Sigmoid colon (tissue), 7 donors: ENCODE measurements around the gene IFNGR1. TPM values are rescaled to one million over a fixed set of nuclear protein-coding genes. Genes with fewer than 3 reads are reported as not detected.

ENCODE experiments used
- DNase-seq: peaks from one replicate; pipeline ENCODE4 v3.0.0-alpha.2; 2019
- H3K27ac ChIP-seq, 4 donors: fragments of 200-600 bp; sonication (generic); one replicate each; pipeline ENCODE4 v1.5.1; 2016 to 2019; ENCODE audit warnings: mild to moderate bottlenecking in 1 of 4
- H3K27me3 ChIP-seq, 3 donors: fragments of 200-600 bp; sonication (generic); one replicate each; pipeline ENCODE4 v1.5.1; 2019; ENCODE audit warnings: mild to moderate bottlenecking in 1 of 3
- H3K36me3 ChIP-seq, 4 donors: fragments of 200-600 bp; sonication (generic); one replicate each; pipeline ENCODE4 v1.5.1; 2016 to 2019
- H3K4me1 ChIP-seq, 4 donors: fragments of 200-600 bp; sonication (generic); one replicate each; pipeline ENCODE4 v1.5.1; 2017 to 2019
- H3K4me3 ChIP-seq, 4 donors: fragments of 200-600 bp; sonication (generic); one replicate each; pipeline ENCODE4 v1.5.1; 2017 to 2019; ENCODE audit warnings: mild to moderate bottlenecking in 2 of 4, moderate library complexity in 1 of 4
- H3K9me3 ChIP-seq, 4 donors: fragments of 200-600 bp in 3 of 4; sonication (generic) in 3 of 4; one replicate each; pipeline versions ENCODE4 v1.5.1 to v1.6.1; 2013 to 2019
- EP300 ChIP-seq, 4 donors: sonication (generic); formaldehyde crosslinking; IDR thresholded peaks; one replicate each; pipeline ENCODE4 v1.6.1; 2017; ENCODE audit warnings: antibody characterized with exemption in 4 of 4
- POLR2A ChIP-seq, 2 donors: fragments of 450-650 bp; IDR thresholded peaks; one replicate each; pipeline ENCODE4 v1.6.1; 2016; ENCODE audit warnings: antibody characterized with exemption in 2 of 2, mild to moderate bottlenecking in 2 of 2, moderate library complexity in 2 of 2
- POLR2AphosphoS5 ChIP-seq, 4 donors: sonication (generic); formaldehyde crosslinking; IDR thresholded peaks; one replicate each; pipeline ENCODE4 v1.6.1; 2017; ENCODE audit warnings: antibody characterized with exemption in 4 of 4
- WGBS, 2 donors: extraction: QIAGEN DNeasy Blood & Tissue Kit; methylation state at CpG; one replicate each; pipeline ENCODE4 v1.1.7; 2013; 5-methylcytosine and 5-hydroxymethylcytosine counted together
- intact Hi-C: fragments of 100-400 bp; cut with DNase I; formaldehyde crosslinking; loops from one replicate; pipeline ENCODE4 v1.15.1; 2023
- polyA plus RNA-seq, 3 donors: library from polyadenylated mRNA; stranded (reverse); fragments of 200-250 nt; gene quantifications; one replicate each; pipeline ENCODE4 v1.2.3, GENCODE V29; 2013
- total RNA-seq, 4 donors: library from RNA; depleted of rRNA; stranded (reverse); fragments of >200 nt; gene quantifications; one replicate each; pipeline ENCODE4 v1.1.0, GENCODE V29; 2016
- TF ChIP-seq, protein P1 (sequence below), 4 experiments: fragments of 450-650 bp in 3 of 4; fragments of 200-600 bp in 1 of 4; IDR thresholded peaks; one replicate each; pipeline ENCODE4 v1.5.1; 2016 to 2019; ENCODE audit warnings: antibody characterized with exemption in 4 of 4, mild to moderate bottlenecking in 3 of 4, moderate library complexity in 2 of 4
- donor health status: healthy with polysubstance abuse.
- donor health status: Bipolar disorder and iron deficiency.
- donor health status: healthy.

Gene IFNGR1
- total and polyA plus RNA-seq, 7 donors = 32.4 to 116 (median 60.9) TPM

DNA sequence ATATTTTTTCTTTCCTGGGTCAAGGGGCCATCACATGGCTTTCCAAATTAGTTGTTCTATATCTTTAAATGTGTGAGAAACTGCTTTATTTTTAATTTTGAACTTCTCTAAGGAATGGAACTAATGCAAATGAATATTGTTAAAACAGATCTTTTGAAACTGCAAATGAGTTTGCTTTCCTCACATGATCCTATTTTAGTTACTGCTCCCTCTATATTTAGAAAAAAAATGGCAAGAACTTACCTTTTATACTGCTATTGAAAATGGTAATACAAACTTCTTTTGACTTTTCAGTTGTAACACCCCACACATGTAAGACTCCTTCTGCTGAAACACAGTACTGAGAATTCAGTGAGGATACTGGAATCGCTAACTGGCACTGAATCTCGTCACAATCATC, 15.9 kb downstream of the IFNGR1 start:
- Histone ChIP-seq H3K4me1 (peaks cover 0 to 6% (median 0%) of the 10 kb centered on the region in 4 donors), H3K4me3 (no peak overlapping the region), H3K9me3 (no peaks in the 10 kb centered on the region), H3K27ac (no peak overlapping the region), H3K27me3 (no peaks in the 10 kb centered on the region), H3K36me3 (peaks cover 0 to 86% (median 31%) of the 10 kb centered on the region in 4 donors)
- intact Hi-C loops = no loop called here
- no peak for DNase-seq
- 95 to 99% methylated on average over 2 of the region's 2 CpGs for WGBS, 2 donors
- TF ChIP-seq EP300 (IDR thresholded peaks at IDR 0.05) = no peak
- TF ChIP-seq, protein P1, sequence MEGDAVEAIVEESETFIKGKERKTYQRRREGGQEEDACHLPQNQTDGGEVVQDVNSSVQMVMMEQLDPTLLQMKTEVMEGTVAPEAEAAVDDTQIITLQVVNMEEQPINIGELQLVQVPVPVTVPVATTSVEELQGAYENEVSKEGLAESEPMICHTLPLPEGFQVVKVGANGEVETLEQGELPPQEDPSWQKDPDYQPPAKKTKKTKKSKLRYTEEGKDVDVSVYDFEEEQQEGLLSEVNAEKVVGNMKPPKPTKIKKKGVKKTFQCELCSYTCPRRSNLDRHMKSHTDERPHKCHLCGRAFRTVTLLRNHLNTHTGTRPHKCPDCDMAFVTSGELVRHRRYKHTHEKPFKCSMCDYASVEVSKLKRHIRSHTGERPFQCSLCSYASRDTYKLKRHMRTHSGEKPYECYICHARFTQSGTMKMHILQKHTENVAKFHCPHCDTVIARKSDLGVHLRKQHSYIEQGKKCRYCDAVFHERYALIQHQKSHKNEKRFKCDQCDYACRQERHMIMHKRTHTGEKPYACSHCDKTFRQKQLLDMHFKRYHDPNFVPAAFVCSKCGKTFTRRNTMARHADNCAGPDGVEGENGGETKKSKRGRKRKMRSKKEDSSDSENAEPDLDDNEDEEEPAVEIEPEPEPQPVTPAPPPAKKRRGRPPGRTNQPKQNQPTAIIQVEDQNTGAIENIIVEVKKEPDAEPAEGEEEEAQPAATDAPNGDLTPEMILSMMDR (IDR thresholded peaks at IDR 0.05) = no peak

- TF ChIP-seq EP300 (IDR thresholded peaks at IDR 0.05) = no peak
- TF ChIP-seq POLR2A (IDR thresholded peaks at IDR 0.05) = no peak
- TF ChIP-seq, protein P1 (IDR thresholded peaks at IDR 0.05) = no peak
- TF ChIP-seq POLR2AphosphoS5 (IDR thresholded peaks at IDR 0.05) = no peak
- Histone ChIP-seq H3K4me3 (no peak overlapping the region), H3K4me1 (peaks cover 0 to 6% (median 0%) of the 10 kb centered on the region in 4 donors), H3K27ac (no peak overlapping the region), H3K9me3 (no peaks in the 10 kb centered on the region), H3K36me3 (peaks cover 0 to 95% (median 36%) of the 10 kb centered on the region in 4 donors), H3K27me3 (no peaks in the 10 kb centered on the region)
- 90 to 93% methylated on average over 6 of the region's 6 CpGs for WGBS, 2 donors
- intact Hi-C loops = no loop called here
- DNase-seq = no peak
Observed at GRCh38 chr6:137202078-137202477, 17.1 kb downstream of the IFNGR1 start.

- 95 to 99% methylated on average over 1 of the region's 1 CpG for WGBS, 2 donors
- H3K27ac ChIP-seq = no peak overlapping the region
- no peak overlapping the region for H3K4me3 ChIP-seq
- no peak for DNase-seq
- H3K36me3 ChIP-seq = peaks cover 0 to 88% (median 34%) of the 10 kb centered on the region in 4 donors
- no peaks in the 10 kb centered on the region for H3K9me3 ChIP-seq
- no peaks in the 10 kb centered on the region for H3K27me3 ChIP-seq
- intact Hi-C loops = no loop called here
- TF ChIP-seq POLR2AphosphoS5 (IDR thresholded peaks at IDR 0.05) = no peak
- TF ChIP-seq, protein P1 (IDR thresholded peaks at IDR 0.05) = no peak
- TF ChIP-seq EP300 (IDR thresholded peaks at IDR 0.05) = no peak
- no peak for TF ChIP-seq POLR2A (IDR thresholded peaks at IDR 0.05)
- H3K4me1 ChIP-seq = peaks cover 0 to 6% (median 0%) of the 10 kb centered on the region in 4 donors
Observed at GRCh38 chr6:137201006-137201405, 18.2 kb downstream of the IFNGR1 start.

GRCh38 chr6:137200288-137200687, 18.9 kb downstream of the IFNGR1 start:
- no peak for DNase-seq
- Histone ChIP-seq H3K4me1 (peaks cover 0 to 3% (median 0%) of the 10 kb centered on the region in 4 donors), H3K27ac (no peak overlapping the region), H3K27me3 (no peaks in the 10 kb centered on the region), H3K9me3 (no peaks in the 10 kb centered on the region), H3K4me3 (no peak overlapping the region), H3K36me3 (peaks cover 0 to 81% (median 28%) of the 10 kb centered on the region in 4 donors)
- WGBS, 2 donors = 59 to 84% methylated on average over 4 of the region's 4 CpGs
- intact Hi-C loops = no loop called here
- TF ChIP-seq POLR2AphosphoS5 (IDR thresholded peaks at IDR 0.05) (no peak), EP300 (IDR thresholded peaks at IDR 0.05) (no peak), POLR2A (IDR thresholded peaks at IDR 0.05) (no peak)
- TF ChIP-seq, protein P1 (IDR thresholded peaks at IDR 0.05) = no peak
